H1 (cell line): ENCODE results near the gene INSIG1. TPM values are rescaled to one million over a fixed set of nuclear protein-coding genes. Genes with fewer than 3 reads are reported as not detected.
A peak's percentile ranks its signal among the peaks of the same experiment; 100 is the strongest.

Source experiments
- CTCF ChIA-PET: fragments of 300-600 bp; sonication (Branson Sonifier 250); formaldehyde crosslinking; loops from one replicate; lab custom pipeline; 2021; ENCODE audit not compliant: partially characterized antibody; lab: Charles Lee
- POLR2A ChIA-PET: fragments of 300-600 bp; sonication (Branson Sonifier 250); formaldehyde crosslinking; loops from one replicate; lab custom pipeline; 2021; ENCODE audit warnings: inconsistent platforms; ENCODE audit not compliant: partially characterized antibody; lab: Charles Lee
- DNase-seq, 2 experiments: peaks; one replicate each; pipeline versions ENCODE4 v3.0.0 to v3.0.0-alpha.2; 2010 to 2022; ENCODE audit warnings: low spot score in 2 of 2, low read depth in 1 of 2, mixed read lengths in 1 of 2
- FAIRE-seq: peaks from 2 replicates; lab custom pipeline; 2011; peaks lifted over from hg19 to GRCh38; lab: Jason Lieb, UNC
- H2AFZ ChIP-seq: 2 replicates; pipeline ENCODE4 v1.8.1; 2012; ENCODE audit warnings: low read length, inconsistent platforms
- H2AK5ac ChIP-seq: 2 replicates; pipeline ENCODE4 v1.6.1; 2013; ENCODE audit warnings: low read depth, low read length
- H2BK120ac ChIP-seq: replicated peaks from 2 replicates; pipeline ENCODE3; 2013; ENCODE audit warnings: low read depth, low read length, inconsistent platforms
- H2BK12ac ChIP-seq: 2 replicates; pipeline ENCODE4 v1.6.1; 2013; ENCODE audit warnings: low read depth, low read length
- H2BK15ac ChIP-seq: 2 replicates; pipeline ENCODE4 v1.6.1; 2013; ENCODE audit warnings: low read length
- H2BK20ac ChIP-seq: 2 replicates; pipeline ENCODE4 v1.6.1; 2013; ENCODE audit warnings: low read length
- H2BK5ac ChIP-seq: 2 replicates; pipeline ENCODE4 v1.6.1; 2013; ENCODE audit warnings: low read depth, low read length
- H3K14ac ChIP-seq: 2 replicates; pipeline ENCODE4 v1.6.1; 2013; ENCODE audit warnings: inconsistent platforms; ENCODE audit not compliant: insufficient read length
- H3K18ac ChIP-seq: 2 replicates; pipeline ENCODE4 v1.6.1; 2013; ENCODE audit warnings: low read length; ENCODE audit errors: extremely low read depth
- H3K23ac ChIP-seq: 2 replicates; pipeline ENCODE4 v1.6.1; 2013; ENCODE audit warnings: inconsistent platforms; ENCODE audit not compliant: insufficient read length
- H3K23me2 ChIP-seq: 2 replicates; pipeline ENCODE4 v1.6.1; 2013; ENCODE audit warnings: low read depth, low read length
- H3K27ac ChIP-seq: 2 replicates; pipeline ENCODE4 v1.6.1; 2011; ENCODE audit warnings: low read depth, low read length, inconsistent platforms
- H3K27me3 ChIP-seq, 4 experiments: replicated peaks in 1 of 4; 1 replicate in 1 of 4; 2 replicates in 3 of 4; pipeline versions ENCODE4 v1.6.1 to v1.8.1; 2011 to 2013; ENCODE audit warnings: low read length in 3 of 4, mild to moderate bottlenecking in 3 of 4, inconsistent platforms in 2 of 4, mixed read lengths in 2 of 4, moderate library complexity in 1 of 4; ENCODE audit not compliant: control insufficient read depth in 3 of 4, insufficient read depth in 3 of 4; ENCODE audit errors: extremely low read depth in 1 of 4
- H3K36me3 ChIP-seq, 4 experiments: 2 replicates each; pipeline versions ENCODE4 v1.6.1 to v1.8.1; 2011 to 2013; ENCODE audit warnings: mild to moderate bottlenecking in 4 of 4, low read length in 3 of 4, moderate library complexity in 2 of 4, control low read depth in 1 of 4, inconsistent platforms in 1 of 4; ENCODE audit not compliant: insufficient read depth in 4 of 4, control insufficient read depth in 2 of 4
- H3K4ac ChIP-seq: replicated peaks from 2 replicates; pipeline ENCODE3; 2013; ENCODE audit warnings: low read length, low read depth, mixed read lengths, inconsistent platforms; ENCODE audit not compliant: insufficient read length
- H3K4me1 ChIP-seq, 4 experiments: replicated peaks in 1 of 4; 1 replicate in 1 of 4; 2 replicates in 3 of 4; pipeline versions ENCODE4 v1.6.1 to v1.8.1; 2011 to 2013; ENCODE audit warnings: low read length in 3 of 4, inconsistent platforms in 2 of 4, mixed read lengths in 1 of 4; ENCODE audit not compliant: insufficient read depth in 4 of 4, control insufficient read depth in 3 of 4
- H3K4me2 ChIP-seq, 2 experiments: 2 replicates each; pipeline versions ENCODE4 v1.6.1 to v1.8.1; 2011 to 2013; ENCODE audit warnings: low read depth in 2 of 2, low read length in 2 of 2, control low read depth in 1 of 2, inconsistent platforms in 1 of 2, mild to moderate bottlenecking in 1 of 2; ENCODE audit not compliant: insufficient read depth in 1 of 2
- H3K4me3 ChIP-seq, 4 experiments: fragments of 200-600, 300-600 bp in 1 of 4; sonication (generic), shearing (Covaris generic), sonication (Bioruptor Twin) in 1 of 4; 2 replicates each; pipeline versions ENCODE4 v1.5.1 to v1.8.1; 2011 to 2016; ENCODE audit warnings: low read length in 4 of 4, low read depth in 3 of 4, control low read depth in 2 of 4, inconsistent platforms in 2 of 4, mild to moderate bottlenecking in 2 of 4, mixed read lengths in 1 of 4, moderate library complexity in 1 of 4; ENCODE audit not compliant: insufficient read depth in 2 of 4; ENCODE audit errors: extremely low read depth in 1 of 4
- H3K56ac ChIP-seq: replicated peaks from 2 replicates; pipeline ENCODE3; 2013; ENCODE audit warnings: low read depth, mild to moderate bottlenecking, mixed read lengths, low read length, inconsistent platforms; ENCODE audit not compliant: insufficient read length
- H3K79me1 ChIP-seq: 2 replicates; pipeline ENCODE4 v1.6.1; 2013; ENCODE audit warnings: low read depth, low read length, control low read depth
- H3K79me2 ChIP-seq, 2 experiments: 2 replicates each; pipeline versions ENCODE4 v1.6.1 to v1.8.1; 2012 to 2013; ENCODE audit warnings: low read length in 2 of 2, mild to moderate bottlenecking in 2 of 2, inconsistent platforms in 1 of 2; ENCODE audit not compliant: insufficient read depth in 2 of 2, control insufficient read depth in 1 of 2
- H3K9ac ChIP-seq, 4 experiments: replicated peaks in 1 of 4; 1 replicate in 1 of 4; 2 replicates in 3 of 4; pipeline versions ENCODE4 v1.6.1 to v1.8.1; 2011 to 2013; ENCODE audit warnings: low read depth in 3 of 4, low read length in 3 of 4, control low read depth in 2 of 4, mild to moderate bottlenecking in 2 of 4, moderate library complexity in 2 of 4, inconsistent platforms in 1 of 4; ENCODE audit errors: extremely low read depth in 1 of 4
- H3K9me3 ChIP-seq, 2 experiments: 2 replicates each; pipeline versions ENCODE4 v1.6.1 to v1.8.1; 2012 to 2013; ENCODE audit warnings: mild to moderate bottlenecking in 2 of 2, moderate library complexity in 2 of 2, control low read depth in 1 of 2, inconsistent platforms in 1 of 2, low read depth in 1 of 2, low read length in 1 of 2, mixed read lengths in 1 of 2; ENCODE audit not compliant: insufficient read depth in 2 of 2
- H4K20me1 ChIP-seq, 2 experiments: replicated peaks in 1 of 2; 2 replicates each; pipeline versions ENCODE3 to v1.8.1; 2011 to 2013; ENCODE audit warnings: inconsistent platforms in 2 of 2, low read length in 2 of 2, mild to moderate bottlenecking in 1 of 2; ENCODE audit not compliant: insufficient read depth in 2 of 2, control insufficient read depth in 1 of 2
- H4K5ac ChIP-seq: 2 replicates; pipeline ENCODE4 v1.6.1; 2013; ENCODE audit warnings: low read length, low read depth, mixed read lengths, inconsistent platforms; ENCODE audit not compliant: insufficient read length
- H4K8ac ChIP-seq: 2 replicates; pipeline ENCODE4 v1.8.0; 2013; ENCODE audit warnings: mild to moderate bottlenecking, moderate library complexity, low read length, inconsistent platforms; ENCODE audit not compliant: insufficient read depth; ENCODE audit errors: extremely low read depth
- H4K91ac ChIP-seq: replicated peaks from 2 replicates; pipeline ENCODE3; 2013; ENCODE audit warnings: low read length, mixed read lengths, inconsistent platforms; ENCODE audit not compliant: insufficient read length
- CTCF ChIP-seq, 3 experiments: IDR thresholded peaks; 1 replicate in 2 of 3; 2 replicates in 1 of 3; pipeline versions ENCODE4 v1.5.1 to v1.6.1; 2011; ENCODE audit warnings: low read length in 3 of 3, mild to moderate bottlenecking in 3 of 3, inconsistent platforms in 2 of 3, low read depth in 1 of 3, moderate library complexity in 1 of 3; ENCODE audit not compliant: insufficient read depth in 1 of 3; ENCODE audit errors: control extremely low read depth in 1 of 3
- HDAC2 ChIP-seq, 2 experiments: fragments of 300-600 bp in 1 of 2; sonication (generic) in 1 of 2; IDR thresholded peaks; 2 replicates each; pipeline ENCODE4 v1.6.1; 2011 to 2012; ENCODE audit warnings: low read depth in 2 of 2, low read length in 2 of 2, mild to moderate bottlenecking in 2 of 2, moderate library complexity in 2 of 2, borderline replicate concordance in 1 of 2, inconsistent platforms in 1 of 2
- WGBS, 2 experiments: shearing (Covaris generic) in 1 of 2; methylation state at CpG; one replicate each; pipeline versions ENCODE4 v1.1.6 to v1.1.7; 2013 to 2015; ENCODE audit warnings: low lambda C conversion rate in 2 of 2, mixed read lengths in 2 of 2, inconsistent platforms in 1 of 2, low coverage in 1 of 2, missing lambda C conversion rate in 1 of 2; ENCODE audit not compliant: insufficient replicate concordance in 2 of 2, insufficient coverage in 1 of 2, insufficient read length in 1 of 2; ENCODE audit errors: extremely low coverage in 1 of 2, missing lambda C conversion rate in 1 of 2; 5-methylcytosine and 5-hydroxymethylcytosine counted together
- polyA plus RNA-seq, 7 experiments: library from polyadenylated mRNA; depleted of rRNA in 3 of 7; stranded (reverse) in 5 of 7; unstranded in 2 of 7; fragments of >200 nt in 5 of 7; fragments of 200-250 nt in 2 of 7; gene quantifications; 1 replicate in 5 of 7; 2 replicates in 1 of 7; 4 replicates in 1 of 7; pipeline versions ENCODE4 v1.2.1 to v1.2.3, GENCODE V29; 2011 to 2013; ENCODE audit warnings: missing spikeins in 2 of 7, mixed read lengths in 2 of 7
- total RNA-seq: library from RNA; stranded (reverse); fragmentation: NEBNext Ultra II Directional; extraction: Animal tissue kit (Norgen Biotek cat#: 25700); gene quantifications from 2 replicates; pipeline ENCODE4 v1.2.1, GENCODE V29; 2021

INSIG1 gene
- total and polyA plus RNA-seq, 2 of the 8 experiments (the other 6 are each of a cell fraction or from before 2014, with no cell fraction given) = 40.0 to 58.4 TPM

- POLR2A ChIA-PET = interaction anchor here (0.6 kb wide), 1 partner anchor 313 kb away, joined by 3 read pairs; no protein-coding TSS in a partner anchor
- H3K9ac ChIP-seq = no peak overlapping the region
- no peaks in the 10 kb centered on the region for H3K79me2 ChIP-seq
- no peak overlapping the region for H3K56ac ChIP-seq
- H3K36me3 ChIP-seq = no peaks in the 10 kb centered on the region
- no peak overlapping the region for H2AFZ ChIP-seq
- no peaks in the 10 kb centered on the region for H3K23me2 ChIP-seq
- no peak overlapping the region for H3K18ac ChIP-seq
- no peak overlapping the region for H3K4ac ChIP-seq
- no peak for FAIRE-seq
- H2BK120ac ChIP-seq = no peak overlapping the region
- no peak overlapping the region for H4K5ac ChIP-seq
- H2BK15ac ChIP-seq = no peak overlapping the region
- H3K27me3 ChIP-seq = peaks cover 0 to 2% (median 1%) of the 10 kb centered on the region in 4 experiments; a peak in 3 of 7 replicates
- no peak overlapping the region for H3K4me3 ChIP-seq
- H2BK12ac ChIP-seq = no peak overlapping the region
- no peak overlapping the region for H3K14ac ChIP-seq
- no peak overlapping the region for H4K91ac ChIP-seq
- H2BK5ac ChIP-seq = no peak overlapping the region
- H3K27ac ChIP-seq = no peak overlapping the region
- no peaks in the 10 kb centered on the region for H3K79me1 ChIP-seq
- no peak overlapping the region for H3K4me2 ChIP-seq
- peaks cover 0 to 7% of the 10 kb centered on the region in 2 experiments for H4K20me1 ChIP-seq
- CTCF ChIA-PET = interaction anchor here (0.6 to 2.8 kb wide), 9 partner anchors 13 to 444 kb away, joined by 3 to 11 read pairs (median 3); partner anchors contain the start of gene INSIG1
- H2BK20ac ChIP-seq = no peak overlapping the region
- H3K9me3 ChIP-seq = peaks cover 3% of the 10 kb centered on the region in 2 experiments; a peak in 1 of 4 replicates
- WGBS, 2 experiments = 69% methylated on average over 15 of the region's 16 CpGs; no CpG with 5 or more reads in 1 of the 2 experiments
- peak overlapping the region; percentile 18 for H4K8ac ChIP-seq
- H2AK5ac ChIP-seq = no peak overlapping the region
- H3K23ac ChIP-seq = no peak overlapping the region
- no peaks in the 10 kb centered on the region; a peak in 2 of 7 replicates for H3K4me1 ChIP-seq
- no peak for DNase-seq
- TF ChIP-seq HDAC2 (IDR thresholded peaks at IDR 0.05; ENCODE audit: borderline replicate concordance in 1 of 2, low read depth in 2 of 2, low read length in 2 of 2) = no peak
- TF ChIP-seq CTCF (IDR thresholded peaks at IDR 0.05; ENCODE audit: control extremely low read depth in 1 of 3, insufficient read depth in 1 of 3, low read depth in 1 of 3, low read length in 3 of 3) = no peak
Measured at GRCh38 chr7:155358948-155359712, 61.5 kb downstream of the INSIG1 start.
